GM18517 (cell line): ENCODE measurements around the gene MPHOSPH9.
"Not testable (repeated sequence)": the region's sequence is repeated elsewhere in the genome, so short reads cannot be mapped to it uniquely, and the experiment has no call there.

ENCODE experiments used
- ATAC-seq: cut with Tn5 transposase; IDR thresholded peaks from one replicate; pipeline ENCODE4 v1.9.1; 2021; ENCODE audit warnings: mild to moderate bottlenecking, moderate library complexity; ENCODE audit not compliant: unreplicated experiment

Gene MPHOSPH9

DNA sequence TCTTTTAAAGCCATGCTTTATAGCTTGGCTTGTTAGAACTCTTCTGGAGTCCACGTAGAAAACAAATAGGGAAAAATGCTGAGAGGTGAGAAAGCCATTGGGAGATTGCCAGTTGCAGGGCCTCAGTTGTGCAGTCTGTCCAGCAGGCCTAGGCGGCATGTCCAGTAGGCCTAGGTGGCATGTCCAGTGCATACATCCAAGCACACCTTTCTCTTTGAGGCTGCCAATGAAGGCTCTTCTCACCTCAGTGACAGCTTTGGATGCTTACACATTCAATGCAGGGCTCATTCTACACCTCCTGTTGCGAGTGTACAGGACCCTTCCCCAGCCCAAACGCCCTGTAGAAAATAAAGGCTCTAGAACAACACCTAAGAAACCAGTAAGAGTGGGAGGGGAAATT lies 25.7 kb upstream of the MPHOSPH9 start:
- no peak for ATAC-seq

DNA sequence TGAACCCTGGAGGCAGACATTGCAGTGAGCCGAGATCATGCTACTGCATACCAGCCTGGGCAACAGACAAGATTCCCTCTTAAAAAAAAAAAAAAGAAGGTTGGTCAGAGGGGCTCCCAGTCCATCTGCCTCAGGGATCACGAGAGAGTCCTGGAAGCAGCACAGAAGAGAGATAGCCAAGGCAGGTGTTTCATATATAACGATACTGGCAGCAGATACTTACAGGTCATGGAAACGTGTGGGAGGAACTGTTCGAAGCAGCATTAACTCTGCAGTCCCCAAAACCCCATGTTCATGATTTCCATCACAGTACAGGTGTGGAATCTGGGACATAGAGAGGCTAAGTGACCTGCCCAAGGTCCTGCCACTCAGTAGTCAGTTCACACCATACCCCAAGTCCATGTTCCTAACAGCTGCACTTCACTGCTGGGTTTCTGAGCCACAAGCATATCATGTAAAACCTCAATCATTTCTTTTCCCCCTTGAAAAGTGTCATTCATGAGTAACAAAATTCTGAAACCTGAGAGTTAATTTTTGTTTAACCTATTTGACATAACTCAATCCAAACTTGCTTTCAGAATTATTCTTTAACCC lies 22.0 kb upstream of the MPHOSPH9 start:
- ATAC-seq: no peak

- ATAC-seq: no peak
Observed at GRCh38 chr12:123253641-123254459, 20.9 kb upstream of the MPHOSPH9 start.

DNA sequence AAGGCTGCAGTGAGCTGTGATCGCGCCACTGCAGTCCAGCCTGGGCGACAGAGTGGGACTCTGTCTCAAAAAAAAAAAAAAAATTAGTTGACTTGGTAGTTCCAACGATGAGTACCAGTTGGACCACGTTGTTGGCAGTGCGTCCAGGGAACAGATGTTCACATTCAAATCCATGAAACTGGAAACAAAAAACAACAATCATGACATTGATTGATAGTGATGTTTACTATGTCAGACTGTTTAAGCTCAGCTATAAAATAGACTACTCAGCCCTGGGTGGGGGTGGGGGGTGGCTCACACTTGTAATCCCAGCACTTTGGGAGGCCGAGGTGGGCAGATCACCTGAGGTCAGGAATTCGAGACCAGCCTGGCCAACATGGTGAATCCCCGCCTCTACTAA lies 19.4 kb upstream of the MPHOSPH9 start:
- ATAC-seq: not testable (repeated sequence)

- ATAC-seq: no peak
Observed at GRCh38 chr12:123251403-123252076, 18.6 kb upstream of the MPHOSPH9 start.

- ATAC-seq: no peak
Observed at GRCh38 chr12:123250471-123251383, 17.8 kb upstream of the MPHOSPH9 start.

- not testable (repeated sequence) for ATAC-seq
Observed at GRCh38 chr12:123248996-123249741, 16.2 kb upstream of the MPHOSPH9 start.

- not testable (repeated sequence) for ATAC-seq
Observed at GRCh38 chr12:123248129-123248528, 15.2 kb upstream of the MPHOSPH9 start.

GRCh38 chr12:123245678-123246077 lies 12.7 kb upstream of the MPHOSPH9 start:
- no peak for ATAC-seq

DNA sequence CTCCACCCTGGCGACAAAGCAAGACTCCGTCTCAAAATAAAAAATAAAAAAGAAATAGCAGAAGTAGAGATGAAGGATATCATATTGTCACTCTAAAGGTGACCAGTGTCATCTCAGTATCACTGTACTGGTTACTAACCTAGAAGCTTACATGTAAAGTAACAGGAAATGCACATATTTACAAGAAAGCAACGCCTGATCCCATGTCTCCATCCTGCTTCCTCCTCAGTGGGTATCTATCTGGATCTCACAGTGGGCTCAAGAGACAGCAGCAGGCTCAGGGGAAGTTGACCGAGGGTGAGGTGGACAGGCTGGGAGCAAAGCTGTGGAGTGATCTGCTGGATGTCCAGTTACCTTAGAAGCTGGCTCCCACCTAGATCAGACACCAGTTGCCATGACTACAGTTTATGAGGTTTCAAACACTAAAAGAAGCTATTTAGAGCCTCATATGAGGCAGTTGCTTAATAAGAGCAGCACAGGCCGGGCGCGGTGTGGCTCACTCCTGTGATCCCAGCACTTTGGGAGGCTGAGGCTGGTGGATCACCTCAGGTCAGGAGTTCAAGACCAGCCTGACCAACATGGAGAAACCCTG lies 10.8 kb upstream of the MPHOSPH9 start:
- no peak for ATAC-seq

DNA sequence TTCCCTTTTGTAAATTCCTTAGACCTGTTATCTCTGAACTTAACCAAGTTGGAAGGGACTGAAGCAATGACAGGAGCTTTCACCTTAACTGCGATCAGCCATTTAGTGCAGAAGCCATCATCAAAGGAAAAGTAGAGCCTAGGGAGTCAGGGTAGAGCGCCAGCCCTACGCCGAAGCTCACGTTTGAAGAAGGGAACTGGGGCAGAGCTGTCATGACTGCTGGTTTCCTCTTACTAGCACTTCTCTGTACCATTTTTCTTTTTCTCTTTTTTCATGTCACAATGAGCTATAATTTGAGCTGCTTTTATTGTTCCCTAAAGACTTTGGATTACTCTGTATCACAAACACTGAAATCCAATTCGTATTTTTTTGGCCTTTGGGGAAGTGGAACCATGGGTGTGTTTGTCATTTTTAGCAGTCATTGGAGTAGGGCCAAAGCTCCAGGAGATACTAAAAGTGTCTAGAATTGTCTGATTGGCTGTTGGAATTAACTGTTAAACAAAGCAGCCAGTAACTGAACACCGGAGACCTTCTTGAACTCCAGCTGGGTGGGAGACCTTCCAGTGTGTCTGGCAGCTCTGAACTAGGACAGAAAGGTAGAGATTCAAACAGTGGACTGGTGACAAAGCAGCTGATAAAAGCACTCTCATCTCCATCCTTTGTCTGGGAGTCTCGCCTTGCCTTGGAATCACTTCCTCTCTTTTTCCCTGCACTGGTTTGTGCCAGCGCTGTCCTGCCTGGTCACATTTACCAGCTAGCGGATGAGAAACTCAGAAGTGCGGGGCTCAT lies 9.4 kb upstream of the MPHOSPH9 start:
- no peak for ATAC-seq

GRCh38 chr12:123238961-123239360 lies 6.0 kb upstream of the MPHOSPH9 start:
- ATAC-seq: no peak

DNA sequence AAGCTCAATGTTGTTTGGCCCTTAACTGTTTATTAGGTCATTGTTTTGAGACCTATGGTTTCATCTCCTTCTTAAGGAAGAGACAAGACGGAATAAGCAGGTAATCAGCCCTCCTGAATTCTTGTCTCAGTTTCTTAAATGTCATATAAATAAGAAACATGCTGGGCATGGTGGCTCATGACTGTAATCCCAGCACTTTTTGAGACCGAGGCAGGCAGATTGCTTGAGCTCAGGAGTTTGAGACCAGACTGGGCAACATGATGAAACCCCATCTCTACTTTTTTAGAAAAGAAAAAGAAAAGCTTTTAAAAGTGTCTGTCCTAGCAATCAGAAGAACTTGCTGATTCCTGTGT lies 5.4 kb upstream of the MPHOSPH9 start:
- no peak for ATAC-seq

DNA sequence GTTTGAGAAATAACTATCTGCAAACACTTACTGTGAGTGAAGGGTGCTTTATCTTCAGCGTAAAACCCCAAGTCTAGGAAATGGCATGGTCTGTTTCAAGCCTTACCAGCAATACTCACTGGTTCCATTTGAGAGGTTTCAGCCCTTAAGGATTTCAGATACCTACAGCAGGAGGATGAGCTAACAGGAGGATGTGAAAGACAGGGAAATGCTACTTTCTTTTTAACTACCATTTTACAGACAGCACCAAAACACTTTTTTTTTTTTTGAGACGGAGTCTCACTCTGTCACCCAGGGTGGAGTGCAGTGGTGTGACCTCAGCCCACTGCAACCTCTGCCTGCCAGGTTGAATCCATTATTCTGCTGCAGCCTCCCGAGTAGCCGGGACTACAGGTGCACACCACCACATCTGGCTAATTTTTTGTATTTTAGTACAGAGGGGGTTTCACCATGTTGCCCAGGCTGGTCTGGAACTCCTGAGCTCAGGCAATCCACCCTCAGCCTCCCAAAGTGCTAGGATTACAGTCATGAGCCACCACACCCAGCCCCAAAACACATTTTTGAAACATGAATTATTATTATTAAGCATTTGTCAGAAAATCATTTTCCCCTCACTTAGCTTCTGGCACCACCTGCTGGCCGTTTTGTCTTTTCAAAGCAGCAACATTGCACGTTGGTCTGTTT lies 4.8 kb upstream of the MPHOSPH9 start:
- ATAC-seq: no peak

DNA sequence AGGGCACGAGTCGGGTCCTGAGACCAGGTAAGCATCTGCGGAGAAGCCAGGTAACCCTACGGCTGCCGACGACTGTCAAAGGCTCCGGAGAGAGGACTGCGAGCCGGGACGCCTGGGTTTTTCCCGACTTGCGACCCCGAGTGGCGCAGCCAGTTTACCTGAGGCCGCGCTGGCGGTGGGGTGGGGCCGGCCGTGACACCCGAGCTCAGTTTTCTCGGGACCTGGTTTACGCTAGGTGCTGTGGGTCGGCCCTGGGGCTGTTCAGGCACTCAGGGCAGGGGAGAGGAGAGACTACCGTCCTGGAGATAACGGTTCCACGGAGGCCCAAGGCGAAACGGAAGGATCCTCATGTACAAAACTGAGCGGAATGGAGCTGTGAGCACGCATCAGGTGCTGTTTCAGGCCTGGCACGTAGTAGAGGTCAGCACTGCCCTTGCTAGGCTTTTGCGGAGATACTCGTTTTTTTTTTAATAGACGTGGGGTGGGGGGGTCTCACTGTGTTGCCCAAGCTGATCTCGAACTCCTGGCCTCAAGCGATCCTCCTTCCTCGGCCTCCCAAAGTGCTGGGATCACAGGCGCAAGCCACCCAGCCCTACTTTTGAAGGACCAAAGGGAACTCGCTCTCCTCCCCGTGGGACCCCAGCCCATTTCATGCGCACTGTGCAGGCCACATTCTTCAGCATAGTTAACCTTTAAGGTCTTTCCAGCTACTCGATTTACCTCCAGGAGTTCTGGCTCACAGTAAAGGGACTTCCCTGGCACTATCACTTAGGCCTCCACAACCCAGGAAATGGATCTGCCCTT lies 766 bp upstream of the MPHOSPH9 start:
- peak; percentile 10 for ATAC-seq

GRCh38 chr12:123232472-123232806 lies 502 bp downstream of the MPHOSPH9 start:
- ATAC-seq: no peak

GRCh38 chr12:123231931-123232330 lies 1.0 kb downstream of the MPHOSPH9 start:
- ATAC-seq: no peak

DNA sequence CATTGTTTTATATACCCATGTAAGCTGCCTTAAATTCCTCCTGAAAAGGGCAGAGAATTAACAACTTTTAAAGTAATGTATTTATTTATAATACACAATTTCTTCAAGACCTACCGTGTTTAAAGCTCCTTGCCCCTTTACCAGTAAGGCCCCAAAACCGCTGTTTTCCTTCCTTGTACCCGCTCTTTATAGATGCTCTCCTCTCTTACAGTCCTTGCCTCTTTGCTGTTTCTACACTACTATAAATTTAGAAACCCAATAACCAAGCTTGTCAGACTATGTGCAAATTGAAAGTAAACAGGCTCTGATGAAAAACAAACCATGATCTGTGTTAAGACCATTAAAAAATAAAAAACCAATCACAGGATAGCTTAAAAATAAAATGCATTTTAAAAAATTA lies 3.9 kb downstream of the MPHOSPH9 start:
- ATAC-seq: no peak
